ENCODE measurements around the gene COX7A2.

GRCh38 chr6:75230484-75231325 lies 12.9 kb downstream of the COX7A2 start:
- TF ChIP-seq EZH2 (IDR thresholded peaks at IDR 0.05; ENCODE audit: borderline replicate concordance, low read depth, low read length, poor library complexity, severe bottlenecking) (no peak), CTCF (conservative IDR thresholded peaks at IDR 0.05; ENCODE audit: low read depth, low read length) (peak; percentile 76)

Measured in A673 (cell line).